NCI-H774 (cell line): ENCODE measurements around the gene GDNF.

Experiments
- DNase-seq: peaks from one replicate; lab custom pipeline; 2025; lab: John Stamatoyannopoulos, UW

GDNF gene

GRCh38 chr5:37846786-37847310 is 7.0 kb upstream of the GDNF start:
- no peak for DNase-seq

- DNase-seq, result no peak
These were observed 4.2 kb upstream of the GDNF start for GRCh38 chr5:37844009-37844408.

GRCh38 chr5:37842048-37842447 is 2.2 kb upstream of the GDNF start:
- no peak for DNase-seq

GRCh38 chr5:37841203-37841602 is 1.4 kb upstream of the GDNF start:
- no peak for DNase-seq

- no peak for DNase-seq
These were observed 503 bp upstream of the GDNF start for GRCh38 chr5:37840053-37841034.

GRCh38 chr5:37838933-37839341 is 904 bp downstream of the GDNF start:
- no peak for DNase-seq

- no peak for DNase-seq
These were observed 1.5 kb downstream of the GDNF start for GRCh38 chr5:37838152-37838932.

- DNase-seq, result no peak
These were observed 2.3 kb downstream of the GDNF start for GRCh38 chr5:37837414-37838032.

GRCh38 chr5:37836592-37837413 is 3.0 kb downstream of the GDNF start:
- DNase-seq, result no peak

GRCh38 chr5:37836235-37836591 is 3.6 kb downstream of the GDNF start:
- no peak for DNase-seq

- DNase-seq, result no peak
These were observed 4.4 kb downstream of the GDNF start for GRCh38 chr5:37835380-37835973.

- DNase-seq, result no peak
These were observed 5.1 kb downstream of the GDNF start for GRCh38 chr5:37834542-37835379.

GRCh38 chr5:37833990-37834389 is 5.9 kb downstream of the GDNF start:
- DNase-seq, result no peak

- no peak for DNase-seq
These were observed 7.9 kb downstream of the GDNF start for GRCh38 chr5:37831821-37832534.

- DNase-seq, result no peak
These were observed 9.5 kb downstream of the GDNF start for GRCh38 chr5:37830348-37830747.

- peak; percentile 41 for DNase-seq
These were observed 14.4 kb downstream of the GDNF start for GRCh38 chr5:37825334-37825915.

GRCh38 chr5:37823433-37824152 is 16.2 kb downstream of the GDNF start:
- DNase-seq, result no peak

GRCh38 chr5:37816883-37817282 is 23.0 kb downstream of the GDNF start:
- DNase-seq, result no peak
